Ishikawa (cell line): ENCODE data around the gene FURIN.

Source experiments
- CEBPB ChIP-seq: IDR thresholded peaks from 2 replicates; pipeline ENCODE4 v1.6.1; 2012
- CREB1 ChIP-seq: IDR thresholded peaks from 2 replicates; pipeline ENCODE4 v1.6.1; 2012; ENCODE audit warnings: low read depth
- EGR1 ChIP-seq: IDR thresholded peaks from 2 replicates; pipeline ENCODE4 v1.6.1; 2012
- EP300 ChIP-seq: IDR thresholded peaks from 2 replicates; pipeline ENCODE4 v1.6.1; 2012; ENCODE audit warnings: borderline replicate concordance
- FOXM1 ChIP-seq: IDR thresholded peaks from 2 replicates; pipeline ENCODE4 v1.6.1; 2012; ENCODE audit warnings: low read depth, borderline replicate concordance
- NFIC ChIP-seq: IDR thresholded peaks from 2 replicates; pipeline ENCODE4 v1.6.1; 2012
- RAD21 ChIP-seq: IDR thresholded peaks from 2 replicates; pipeline ENCODE4 v1.6.1; 2012; ENCODE audit warnings: low read depth
- TAF1 ChIP-seq: IDR thresholded peaks from 2 replicates; pipeline ENCODE4 v1.6.1; 2012; ENCODE audit warnings: low read depth, mild to moderate bottlenecking
- TCF12 ChIP-seq: IDR thresholded peaks from 2 replicates; pipeline ENCODE4 v1.6.1; 2012; ENCODE audit warnings: low read depth
- TEAD4 ChIP-seq: IDR thresholded peaks from 2 replicates; pipeline ENCODE4 v1.6.1; 2012
- YY1 ChIP-seq: IDR thresholded peaks from 2 replicates; pipeline ENCODE4 v1.6.1; 2012; ENCODE audit warnings: low read depth
- ZBTB7A ChIP-seq: IDR thresholded peaks from 2 replicates; pipeline ENCODE4 v1.6.1; 2012; ENCODE audit warnings: low read depth
- TF ChIP-seq, protein P1 (sequence below): IDR thresholded peaks from 2 replicates; pipeline ENCODE4 v1.6.1; 2012
- TF ChIP-seq, protein P2 (sequence below): IDR thresholded peaks from 2 replicates; pipeline ENCODE4 v1.6.1; 2012
- TF ChIP-seq, protein P3 (sequence below): IDR thresholded peaks from 2 replicates; pipeline ENCODE4 v1.6.1; 2012; ENCODE audit warnings: low read depth, mild to moderate bottlenecking

Gene FURIN

DNA sequence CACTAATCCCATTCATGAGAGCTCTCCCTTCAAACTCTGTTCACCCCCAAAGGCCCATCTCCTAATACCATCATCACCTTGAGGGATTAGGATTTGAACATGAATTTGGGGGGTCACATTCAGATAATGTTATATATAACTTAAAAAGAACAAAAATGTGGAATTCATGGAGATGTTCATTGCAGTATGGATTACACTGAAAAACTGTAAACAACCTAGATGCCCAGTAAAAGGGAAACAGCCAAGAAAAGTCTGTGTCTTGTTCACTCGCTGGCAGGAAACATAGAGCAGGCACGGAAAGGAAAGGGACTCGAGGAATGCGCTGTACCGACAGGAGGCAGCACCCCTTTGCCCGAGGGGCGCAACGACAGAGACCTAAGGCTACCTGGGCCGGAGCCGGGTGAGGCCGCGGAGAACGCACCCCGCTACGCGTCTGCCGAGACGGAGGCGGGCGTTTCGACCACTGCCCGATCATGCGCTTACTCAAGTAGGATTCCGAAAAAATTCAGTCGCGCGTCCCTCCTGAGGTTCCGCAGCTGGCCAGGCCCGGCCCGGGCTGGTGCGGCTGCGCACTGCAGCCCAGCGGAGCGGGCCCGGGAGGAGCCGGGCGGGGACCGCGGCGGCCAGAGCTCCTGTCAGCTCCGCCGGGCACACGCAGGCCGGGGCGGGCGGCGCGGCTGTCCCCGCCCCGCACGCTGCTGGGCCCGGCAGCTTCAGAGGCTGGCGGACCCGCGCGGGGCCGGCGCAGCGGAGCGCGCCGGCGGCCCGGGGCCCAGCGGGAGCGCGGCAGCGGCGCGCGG is 33.9 kb downstream of the FURIN start:
- TF ChIP-seq CEBPB: no peak
- no peak for TF ChIP-seq EGR1
- TF ChIP-seq, protein P1, sequence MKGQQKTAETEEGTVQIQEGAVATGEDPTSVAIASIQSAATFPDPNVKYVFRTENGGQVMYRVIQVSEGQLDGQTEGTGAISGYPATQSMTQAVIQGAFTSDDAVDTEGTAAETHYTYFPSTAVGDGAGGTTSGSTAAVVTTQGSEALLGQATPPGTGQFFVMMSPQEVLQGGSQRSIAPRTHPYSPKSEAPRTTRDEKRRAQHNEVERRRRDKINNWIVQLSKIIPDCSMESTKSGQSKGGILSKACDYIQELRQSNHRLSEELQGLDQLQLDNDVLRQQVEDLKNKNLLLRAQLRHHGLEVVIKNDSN: no peak
- TF ChIP-seq YY1: no peak
- TF ChIP-seq, protein P2, sequence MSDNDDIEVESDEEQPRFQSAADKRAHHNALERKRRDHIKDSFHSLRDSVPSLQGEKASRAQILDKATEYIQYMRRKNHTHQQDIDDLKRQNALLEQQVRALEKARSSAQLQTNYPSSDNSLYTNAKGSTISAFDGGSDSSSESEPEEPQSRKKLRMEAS: peak; percentile 76
- peak; percentile 25; the same call in 1 of the 2 replicates for TF ChIP-seq RAD21
- TF ChIP-seq, protein P3, sequence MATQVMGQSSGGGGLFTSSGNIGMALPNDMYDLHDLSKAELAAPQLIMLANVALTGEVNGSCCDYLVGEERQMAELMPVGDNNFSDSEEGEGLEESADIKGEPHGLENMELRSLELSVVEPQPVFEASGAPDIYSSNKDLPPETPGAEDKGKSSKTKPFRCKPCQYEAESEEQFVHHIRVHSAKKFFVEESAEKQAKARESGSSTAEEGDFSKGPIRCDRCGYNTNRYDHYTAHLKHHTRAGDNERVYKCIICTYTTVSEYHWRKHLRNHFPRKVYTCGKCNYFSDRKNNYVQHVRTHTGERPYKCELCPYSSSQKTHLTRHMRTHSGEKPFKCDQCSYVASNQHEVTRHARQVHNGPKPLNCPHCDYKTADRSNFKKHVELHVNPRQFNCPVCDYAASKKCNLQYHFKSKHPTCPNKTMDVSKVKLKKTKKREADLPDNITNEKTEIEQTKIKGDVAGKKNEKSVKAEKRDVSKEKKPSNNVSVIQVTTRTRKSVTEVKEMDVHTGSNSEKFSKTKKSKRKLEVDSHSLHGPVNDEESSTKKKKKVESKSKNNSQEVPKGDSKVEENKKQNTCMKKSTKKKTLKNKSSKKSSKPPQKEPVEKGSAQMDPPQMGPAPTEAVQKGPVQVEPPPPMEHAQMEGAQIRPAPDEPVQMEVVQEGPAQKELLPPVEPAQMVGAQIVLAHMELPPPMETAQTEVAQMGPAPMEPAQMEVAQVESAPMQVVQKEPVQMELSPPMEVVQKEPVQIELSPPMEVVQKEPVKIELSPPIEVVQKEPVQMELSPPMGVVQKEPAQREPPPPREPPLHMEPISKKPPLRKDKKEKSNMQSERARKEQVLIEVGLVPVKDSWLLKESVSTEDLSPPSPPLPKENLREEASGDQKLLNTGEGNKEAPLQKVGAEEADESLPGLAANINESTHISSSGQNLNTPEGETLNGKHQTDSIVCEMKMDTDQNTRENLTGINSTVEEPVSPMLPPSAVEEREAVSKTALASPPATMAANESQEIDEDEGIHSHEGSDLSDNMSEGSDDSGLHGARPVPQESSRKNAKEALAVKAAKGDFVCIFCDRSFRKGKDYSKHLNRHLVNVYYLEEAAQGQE: no peak
- TF ChIP-seq CREB1: no peak
- TF ChIP-seq TAF1: peak; percentile 54
- peak; percentile 39; the same call in 1 of the 2 replicates for TF ChIP-seq TCF12
- TF ChIP-seq NFIC: no peak
- peak; percentile 66 for TF ChIP-seq TEAD4
- TF ChIP-seq FOXM1: no peak
- peak; percentile 79 for TF ChIP-seq ZBTB7A
- TF ChIP-seq EP300: no peak

DNA sequence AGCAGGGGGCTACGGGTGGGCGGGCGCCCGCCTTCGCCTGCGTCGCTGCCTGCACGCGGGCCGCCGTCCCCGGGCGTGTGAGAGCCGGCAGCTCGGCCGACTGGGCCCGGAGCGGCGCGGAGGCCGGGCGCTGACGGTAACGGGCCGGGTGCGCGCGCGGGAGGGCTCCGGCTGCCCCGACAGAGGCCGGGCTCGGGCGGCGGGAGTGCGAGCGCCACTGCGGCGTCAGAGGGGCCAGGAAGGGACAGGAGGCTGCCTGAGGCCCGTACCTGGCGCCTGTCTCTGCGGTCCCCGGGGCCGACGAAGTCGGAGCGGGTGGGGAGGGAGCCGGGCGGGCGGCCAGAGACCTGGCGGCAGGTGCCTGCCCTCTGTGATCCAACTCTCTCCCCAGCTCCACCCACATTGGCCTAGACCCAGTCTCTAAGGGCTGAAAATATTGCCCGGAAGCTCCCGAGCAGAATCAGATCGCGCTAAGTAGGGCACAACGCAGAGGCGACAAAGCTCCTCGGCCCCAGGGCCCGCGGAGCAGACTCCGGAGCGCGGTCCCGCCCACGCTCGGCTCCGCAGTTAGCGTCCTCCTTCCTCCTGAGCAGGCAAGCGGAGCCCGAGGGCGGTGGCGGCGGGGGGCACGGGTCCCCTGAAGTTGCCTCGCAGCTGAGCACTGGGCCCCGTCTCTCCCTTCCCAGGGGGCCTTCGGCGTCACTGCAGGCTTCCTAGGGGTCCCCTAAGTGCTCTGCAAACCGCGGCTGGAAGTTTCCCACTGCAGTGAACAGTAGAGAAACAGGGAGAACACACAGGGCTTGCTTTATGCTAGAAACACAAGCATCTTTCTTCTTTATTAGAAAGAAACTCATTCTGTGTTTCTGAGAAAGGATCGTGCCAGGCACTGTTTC is 34.7 kb downstream of the FURIN start, which contains the start of gene MAN2A2:
MAN2A2 (plus strand) TSS at position 463 of the 893 bp plus-strand sequence. CDS start 906 bp downstream, outside the sequence.
- 0 out of 2 replicates have a peak, but pooled peaks have one; percentile 46 for TF ChIP-seq TCF12
- peak; percentile 56; the same call in 1 of the 2 replicates for TF ChIP-seq TAF1
- peak; percentile 93 for TF ChIP-seq EGR1
- no peak for TF ChIP-seq FOXM1

DNA sequence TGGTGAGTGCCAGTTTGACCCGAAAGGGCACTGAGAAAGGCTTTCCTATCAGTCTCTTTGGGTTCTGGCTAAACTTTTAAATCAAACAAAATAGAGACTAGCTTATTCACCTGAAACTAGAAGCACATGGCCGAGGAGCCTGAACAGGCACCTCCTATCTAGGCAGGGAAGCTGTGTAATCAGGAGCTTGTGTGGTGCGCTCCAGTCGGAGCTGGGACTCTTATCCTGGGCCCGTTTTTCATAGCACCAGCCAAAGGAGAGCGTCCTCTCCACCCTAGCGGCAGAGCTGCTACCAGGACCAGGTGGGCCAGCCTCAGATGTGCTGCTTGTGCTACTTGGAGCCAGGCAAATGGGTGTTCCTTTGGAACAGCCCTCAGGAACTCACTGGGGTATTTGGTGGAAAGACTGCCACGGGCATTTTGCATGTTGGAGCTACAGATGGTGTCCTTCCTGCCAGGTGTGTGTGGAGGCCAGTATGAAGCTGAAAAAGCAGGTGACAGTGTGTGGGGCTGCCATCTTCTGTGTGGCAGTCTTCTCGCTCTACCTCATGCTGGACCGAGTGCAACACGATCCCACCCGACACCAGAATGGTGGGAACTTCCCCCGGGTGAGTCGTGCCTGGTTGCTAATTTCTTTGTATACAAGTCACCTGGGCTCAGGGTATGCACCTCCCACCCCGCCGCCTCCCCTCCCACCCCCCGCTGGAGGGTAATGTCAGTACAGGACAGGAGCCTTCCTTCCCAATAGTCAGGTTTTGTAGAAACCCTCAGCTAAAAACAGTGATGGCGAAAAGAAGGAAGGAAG is 35.5 kb downstream of the FURIN start:
- no peak for TF ChIP-seq TCF12
- TF ChIP-seq TAF1: no peak
- TF ChIP-seq, protein P1: no peak
- no peak for TF ChIP-seq YY1
- no peak for TF ChIP-seq FOXM1
- no peak for TF ChIP-seq EGR1
- TF ChIP-seq, protein P3: no peak
- TF ChIP-seq, protein P2: no peak
- TF ChIP-seq EP300: no peak
- TF ChIP-seq TEAD4: no peak
- TF ChIP-seq NFIC: no peak
- TF ChIP-seq CREB1: no peak
- no peak for TF ChIP-seq CEBPB
- TF ChIP-seq ZBTB7A: no peak
- TF ChIP-seq RAD21: no peak

DNA sequence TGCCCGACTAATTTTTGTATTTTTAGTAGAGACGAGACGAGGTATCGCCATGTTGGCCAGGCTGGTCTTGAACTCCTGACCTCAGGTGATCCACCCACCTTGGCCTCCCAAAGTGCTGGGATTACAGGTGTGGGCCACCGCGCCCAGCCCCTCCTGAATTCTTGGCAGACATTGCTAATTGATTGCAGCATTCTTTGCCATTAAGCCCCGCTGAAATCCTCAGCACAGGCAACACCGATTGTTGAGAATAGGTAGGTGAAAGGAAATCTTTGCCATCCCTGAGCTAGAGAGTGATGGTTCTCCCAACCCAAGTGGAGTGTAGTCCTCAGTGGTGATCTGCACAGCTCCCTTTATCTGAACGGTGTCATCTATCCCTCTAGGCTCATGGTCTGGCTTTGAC is 36.4 kb downstream of the FURIN start:
- TF ChIP-seq TCF12 (no peak), CREB1 (no peak), ZBTB7A (no peak), EP300 (no peak), TEAD4 (no peak), NFIC (no peak), RAD21 (no peak)
- TF ChIP-seq, protein P3: no peak
- TF ChIP-seq, protein P1: no peak
